HCT116 (cell line): ENCODE results near the gene ANKRD7. TPM values are rescaled to one million over a fixed set of nuclear protein-coding genes. Genes with fewer than 3 reads are reported as not detected.

ENCODE experiments used
- ATAC-seq: fragments of 200-7000 bp; cut with Tn5 transposase; 2 replicates; pipeline ENCODE4 v1.9.1; 2020; ENCODE audit warnings: mild to moderate bottlenecking, moderate library complexity
- BruUV-seq: library from RNA; stranded (reverse); fragments of 400-500 nt; replicated peaks from 2 replicates; lab custom pipeline; 2021; lab: Mats Ljungman, UMichigan
- CTCF ChIA-PET: fragments of 300-600 bp; sonication (Branson Sonifier 250); formaldehyde crosslinking; loops from one replicate; lab custom pipeline; 2021; ENCODE audit warnings: antibody characterized with exemption; lab: Charles Lee
- POLR2A ChIA-PET: fragments of 300-600, 350-600 bp; sonication (Branson Sonifier 250); formaldehyde crosslinking; loops from one replicate; lab custom pipeline; 2021; ENCODE audit warnings: antibody characterized with exemption; lab: Charles Lee
- RAD21 ChIA-PET, 2 experiments: fragments of 300-600 bp; sonication (Branson Sonifier 250); formaldehyde crosslinking; loops; one replicate each; lab custom pipeline; 2023; ENCODE audit warnings: low total read pairs in 2 of 2; ENCODE audit not compliant: uncharacterized antibody in 2 of 2, unreplicated experiment in 2 of 2, low non-redundant PET in 1 of 2; lab: Charles Lee
- DNase-seq: peaks from one replicate; pipeline ENCODE4 v3.0.0-alpha.2; 2010; ENCODE audit warnings: low read depth, low spot score
- H2AFZ ChIP-seq: fragments of 200-600 bp; shearing (Covaris generic), sonication (generic); 2 replicates; pipeline ENCODE4 v1.6.1; 2017; ENCODE audit warnings: low read depth, mixed run types, mixed read lengths, antibody characterized with exemption, low read length; ENCODE audit not compliant: poor library complexity, severe bottlenecking
- H3K27ac ChIP-seq: 2 replicates; pipeline ENCODE4 v1.5.1; 2012; ENCODE audit warnings: low read depth, low read length
- H3K27me3 ChIP-seq: fragments of 200-600 bp; sonication (generic); 2 replicates; pipeline ENCODE4 v1.6.1; 2016; ENCODE audit warnings: mixed run types, low read length, mixed read lengths; ENCODE audit not compliant: insufficient read depth
- H3K36me3 ChIP-seq, 2 experiments: fragments of 200-500 bp in 1 of 2; fragments of 200-600 bp in 1 of 2; sonication (Bioruptor generic) in 1 of 2; sonication (generic) in 1 of 2; 2 replicates each; pipeline versions ENCODE4 v1.5.1 to v1.6.1; 2014 to 2016; ENCODE audit warnings: low read length in 2 of 2, inconsistent platforms in 1 of 2, mixed read lengths in 1 of 2, mixed run types in 1 of 2; ENCODE audit not compliant: insufficient read depth in 2 of 2, control insufficient read depth in 1 of 2
- H3K4me1 ChIP-seq, 2 experiments: fragments of 200-600 bp in 1 of 2; sonication (generic) in 1 of 2; 2 replicates each; pipeline versions ENCODE4 v1.5.1 to v1.6.1; 2012 to 2017; ENCODE audit warnings: low read length in 2 of 2, inconsistent platforms in 1 of 2, mild to moderate bottlenecking in 1 of 2, mixed read lengths in 1 of 2, mixed run types in 1 of 2, moderate library complexity in 1 of 2; ENCODE audit not compliant: insufficient read depth in 2 of 2, control insufficient read depth in 1 of 2
- H3K4me2 ChIP-seq: fragments of 200-600 bp; sonication (generic); 2 replicates; pipeline ENCODE4 v1.6.1; 2017; ENCODE audit warnings: mixed run types, low read length, mixed read lengths
- H3K4me3 ChIP-seq, 2 experiments: fragments of 200-600 bp in 1 of 2; sonication (generic) in 1 of 2; replicated peaks in 1 of 2; 2 replicates each; pipeline ENCODE4 v1.5.1; 2011 to 2016; ENCODE audit warnings: low read length in 2 of 2, control low read depth in 1 of 2, low read depth in 1 of 2, mild to moderate bottlenecking in 1 of 2, mixed read lengths in 1 of 2, mixed run types in 1 of 2
- H3K79me2 ChIP-seq: fragments of 200-600 bp; sonication (generic); 2 replicates; pipeline ENCODE4 v1.6.1; 2017; ENCODE audit warnings: mild to moderate bottlenecking, mixed run types, low read length, moderate library complexity, mixed read lengths; ENCODE audit not compliant: insufficient read depth
- H3K9ac ChIP-seq: fragments of 200-600 bp; sonication (generic); 2 replicates; pipeline ENCODE4 v1.6.1; 2016; ENCODE audit warnings: low read length, mixed read lengths
- H3K9me2 ChIP-seq: fragments of 200-600 bp; sonication (generic), shearing (Covaris generic); 2 replicates; pipeline ENCODE4 v1.6.1; 2017; ENCODE audit warnings: mixed run types, mild to moderate bottlenecking, moderate library complexity; ENCODE audit not compliant: insufficient read depth
- H3K9me3 ChIP-seq, 2 experiments: fragments of 200-500 bp in 1 of 2; fragments of 200-600 bp in 1 of 2; sonication (Bioruptor generic) in 1 of 2; sonication (generic) in 1 of 2; 2 replicates each; pipeline ENCODE4 v1.6.1; 2014 to 2017; ENCODE audit warnings: low read length in 2 of 2, mixed read lengths in 2 of 2, inconsistent platforms in 1 of 2, low read depth in 1 of 2, mild to moderate bottlenecking in 1 of 2, mixed run types in 1 of 2, moderate library complexity in 1 of 2; ENCODE audit not compliant: control insufficient read depth in 1 of 2, insufficient read depth in 1 of 2
- H4K20me1 ChIP-seq: fragments of 200-600 bp; sonication (generic), shearing (Covaris generic); 2 replicates; pipeline ENCODE4 v1.6.1; 2017; ENCODE audit warnings: mixed run types, mild to moderate bottlenecking, moderate library complexity; ENCODE audit not compliant: insufficient read depth
- CBX3 ChIP-seq: IDR thresholded peaks from 2 replicates; pipeline ENCODE4 v1.6.1; 2012; ENCODE audit warnings: low read depth
- CEBPB ChIP-seq: IDR thresholded peaks from 2 replicates; pipeline ENCODE4 v1.6.1; 2012; ENCODE audit warnings: low read depth
- EGR1 ChIP-seq: IDR thresholded peaks from 2 replicates; pipeline ENCODE4 v1.6.1; 2012; ENCODE audit warnings: low read depth
- SIN3A ChIP-seq: IDR thresholded peaks from 2 replicates; pipeline ENCODE4 v1.6.1; 2012; ENCODE audit warnings: low read depth
- SP1 ChIP-seq: IDR thresholded peaks from 2 replicates; pipeline ENCODE4 v1.6.1; 2012; ENCODE audit warnings: low read depth
- SRF ChIP-seq: IDR thresholded peaks from 2 replicates; pipeline ENCODE4 v1.6.1; 2012; ENCODE audit warnings: low read depth
- TCF7L2 ChIP-seq: IDR thresholded peaks from 2 replicates; pipeline ENCODE4 v1.7.0; 2011; ENCODE audit warnings: borderline replicate concordance, inconsistent platforms; ENCODE audit not compliant: insufficient read depth, insufficient read length; ENCODE audit errors: extremely low read depth
- YY1 ChIP-seq: IDR thresholded peaks from 2 replicates; pipeline ENCODE4 v1.6.1; 2011; ENCODE audit warnings: low read length, low read depth, moderate library complexity, mild to moderate bottlenecking; ENCODE audit not compliant: insufficient replicate concordance; ENCODE audit errors: extremely low read depth
- ZFX ChIP-seq: fragments of 450-650 bp; IDR thresholded peaks from 2 replicates; pipeline ENCODE4 v1.6.1; 2017
- ZNF274 ChIP-seq: fragments of 200-500 bp; sonication (Bioruptor generic); IDR thresholded peaks from 2 replicates; pipeline ENCODE4 v1.6.1; 2014; ENCODE audit warnings: mild to moderate bottlenecking, low read depth, low read length, inconsistent platforms
- intact Hi-C: fragments of 100-400 bp; cut with micrococcal nuclease; formaldehyde crosslinking; loops from 2 replicates; pipeline ENCODE4 v1.10.0; 2022
- total RNA-seq: library from RNA; stranded (reverse); gene quantifications from one replicate; pipeline ENCODE4 v1.2.1, GENCODE V29; 2021; ENCODE audit not compliant: unreplicated experiment
- TF ChIP-seq, protein P1 (sequence below): IDR thresholded peaks from 2 replicates; pipeline ENCODE4 v1.6.1; 2011; ENCODE audit warnings: mild to moderate bottlenecking, low read length, moderate library complexity; ENCODE audit not compliant: insufficient replicate concordance; ENCODE audit errors: extremely low read depth
- TF ChIP-seq, protein P2 (sequence below): IDR thresholded peaks from 2 replicates; pipeline ENCODE4 v1.6.1; 2012

ANKRD7 gene
- total RNA-seq, 1 experiment from 2014 or later, result not detected

DNA sequence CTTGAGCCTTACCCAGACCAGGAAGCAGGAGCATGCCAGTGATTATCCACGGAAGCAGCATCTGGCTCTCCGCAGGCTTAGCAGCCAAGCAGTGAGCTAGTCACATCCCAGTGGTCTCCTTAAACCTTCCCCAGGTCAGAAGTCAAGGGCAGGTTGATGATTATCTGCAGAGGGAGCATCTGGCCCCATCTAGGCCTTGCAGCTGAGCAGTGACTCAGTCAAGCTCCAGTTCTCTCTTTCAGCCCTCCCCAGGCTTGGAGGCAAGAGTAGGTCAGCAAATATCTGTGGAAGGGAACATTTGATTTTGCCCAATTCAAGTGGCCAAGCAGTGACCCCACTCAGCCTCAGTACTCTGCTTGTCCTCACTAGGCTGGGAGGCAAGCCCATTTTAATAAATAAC is 61.6 kb downstream of the ANKRD7 start:
- Histone ChIP-seq H3K9me2 (no peaks in the 10 kb centered on the region), H3K27me3 (no peaks in the 10 kb centered on the region), H3K4me2 (no peak overlapping the region), H4K20me1 (no peaks in the 10 kb centered on the region), H3K4me1 (no peaks in the 10 kb centered on the region), H2AFZ (no peak overlapping the region), H3K9ac (no peak overlapping the region), H3K4me3 (no peak overlapping the region), H3K27ac (no peak overlapping the region), H3K36me3 (no peaks in the 10 kb centered on the region), H3K9me3 (0 out of 4 replicates have a peak, but pooled peaks cover 0 to 3% of the 10 kb centered on the region in 2 experiments), H3K79me2 (no peaks in the 10 kb centered on the region)
- ChIA-PET CTCF (no interaction called here), RAD21 (no interaction called here), POLR2A (no interaction called here)
- no TSS peak for BruUV-seq
- no peak for DNase-seq
- no peak for TF ChIP-seq YY1
- ATAC-seq, result no peak
- intact Hi-C loops, result no loop called here

DNA sequence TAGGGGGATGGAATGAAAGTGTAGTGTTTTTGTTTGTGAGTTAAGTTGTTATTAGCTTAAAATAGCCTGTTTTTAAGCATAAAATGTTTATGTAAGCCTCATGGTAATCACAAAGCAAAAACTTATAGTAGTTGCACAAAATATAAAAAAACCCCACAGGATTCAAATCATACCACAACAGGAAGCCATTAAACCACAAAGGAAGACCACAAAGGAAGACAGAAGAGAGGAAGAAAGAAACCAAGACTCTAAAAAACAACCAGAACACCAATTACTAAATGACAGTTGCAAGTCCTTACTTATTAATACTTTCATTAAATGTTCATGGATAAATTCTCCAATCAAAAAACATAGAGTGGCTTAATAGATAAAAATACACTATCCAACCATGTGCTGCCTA is 63.6 kb downstream of the ANKRD7 start:
- no peak overlapping the region for H2AFZ ChIP-seq
- ChIA-PET RAD21 (no interaction called here), POLR2A (no interaction called here), CTCF (no interaction called here)
- H4K20me1 ChIP-seq, result no peaks in the 10 kb centered on the region
- intact Hi-C loops, result no loop called here
- no peaks in the 10 kb centered on the region for H3K9me2 ChIP-seq
- no peak overlapping the region for H3K9ac ChIP-seq
- no peaks in the 10 kb centered on the region for H3K79me2 ChIP-seq
- 0 out of 4 replicates have a peak, but pooled peaks cover 0 to 3% of the 10 kb centered on the region in 2 experiments for H3K9me3 ChIP-seq
- H3K4me3 ChIP-seq, result no peak overlapping the region
- no peak overlapping the region for H3K4me2 ChIP-seq
- no peak for TF ChIP-seq TCF7L2
- TF ChIP-seq EGR1, result no peak
- TF ChIP-seq SP1, result no peak
- TF ChIP-seq SIN3A, result no peak
- TF ChIP-seq ZFX, result no peak
- TF ChIP-seq YY1, result no peak
- TF ChIP-seq, protein P1, sequence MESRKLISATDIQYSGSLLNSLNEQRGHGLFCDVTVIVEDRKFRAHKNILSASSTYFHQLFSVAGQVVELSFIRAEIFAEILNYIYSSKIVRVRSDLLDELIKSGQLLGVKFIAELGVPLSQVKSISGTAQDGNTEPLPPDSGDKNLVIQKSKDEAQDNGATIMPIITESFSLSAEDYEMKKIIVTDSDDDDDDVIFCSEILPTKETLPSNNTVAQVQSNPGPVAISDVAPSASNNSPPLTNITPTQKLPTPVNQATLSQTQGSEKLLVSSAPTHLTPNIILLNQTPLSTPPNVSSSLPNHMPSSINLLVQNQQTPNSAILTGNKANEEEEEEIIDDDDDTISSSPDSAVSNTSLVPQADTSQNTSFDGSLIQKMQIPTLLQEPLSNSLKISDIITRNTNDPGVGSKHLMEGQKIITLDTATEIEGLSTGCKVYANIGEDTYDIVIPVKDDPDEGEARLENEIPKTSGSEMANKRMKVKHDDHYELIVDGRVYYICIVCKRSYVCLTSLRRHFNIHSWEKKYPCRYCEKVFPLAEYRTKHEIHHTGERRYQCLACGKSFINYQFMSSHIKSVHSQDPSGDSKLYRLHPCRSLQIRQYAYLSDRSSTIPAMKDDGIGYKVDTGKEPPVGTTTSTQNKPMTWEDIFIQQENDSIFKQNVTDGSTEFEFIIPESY, result no peak
- TF ChIP-seq ZNF274, result no peak
- TF ChIP-seq CBX3, result no peak
- no peak for TF ChIP-seq SRF
- TF ChIP-seq, protein P2, sequence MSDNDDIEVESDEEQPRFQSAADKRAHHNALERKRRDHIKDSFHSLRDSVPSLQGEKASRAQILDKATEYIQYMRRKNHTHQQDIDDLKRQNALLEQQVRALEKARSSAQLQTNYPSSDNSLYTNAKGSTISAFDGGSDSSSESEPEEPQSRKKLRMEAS, result no peak
- TF ChIP-seq CEBPB, result no peak
- no peaks in the 10 kb centered on the region for H3K36me3 ChIP-seq
- DNase-seq, result no peak
- H3K27ac ChIP-seq, result no peak overlapping the region
- ATAC-seq, result no peak
- H3K27me3 ChIP-seq, result no peaks in the 10 kb centered on the region
- no peaks in the 10 kb centered on the region for H3K4me1 ChIP-seq
- BruUV-seq, result no TSS peak
